Endothelial cell of umbilical vein (primary cell): ENCODE data around the gene CCRL2.

Experiments
- CTCF ChIP-seq, 2 donors: IDR thresholded peaks; 1 replicate in 1 of 2; 2 replicates in 1 of 2; pipeline ENCODE4 v1.5.1; 2011; ENCODE audit warnings: low read length in 2 of 2, mild to moderate bottlenecking in 2 of 2, moderate library complexity in 2 of 2, control low read depth in 1 of 2, inconsistent platforms in 1 of 2, low read depth in 1 of 2; ENCODE audit not compliant: insufficient read depth in 1 of 2; ENCODE audit errors: extremely low read depth in 1 of 2
- POLR2A ChIP-seq: IDR thresholded peaks from 2 replicates; pipeline ENCODE4 v1.6.1; 2012; ENCODE audit warnings: low read depth, mild to moderate bottlenecking, control low read depth, low read length

- TF ChIP-seq POLR2A (no peak), CTCF (IDR thresholded peaks at IDR 0.05; ENCODE audit: extremely low read depth in 1 of 2, insufficient read depth in 1 of 2, low read depth in 1 of 2, low read length in 2 of 2) (no peak)
Measured at GRCh38 chr3:46367811-46368210, 39.2 kb upstream of the CCRL2 start.
